Left lung (tissue), 10 donors: ENCODE measurements around the gene AP2B1. TPM values are rescaled to one million over a fixed set of nuclear protein-coding genes. Genes with fewer than 3 reads are reported as not detected.

Source experiments
- ATAC-seq: fragments of 200-7000 bp; cut with Tn5 transposase; one replicate; pipeline ENCODE4 v1.9.1; 2020; ENCODE audit warnings: moderate library complexity
- DNase-seq, 4 donors: peaks; one replicate each; pipeline ENCODE4 v3.0.0-alpha.2; 2013 to 2020
- H3K27ac ChIP-seq, 2 donors: fragments of 200-600 bp; sonication (generic) in 1 of 2; one replicate each; pipeline versions ENCODE4 v1.5.0 to v1.8.0; 2020 to 2021
- H3K27me3 ChIP-seq, 2 donors: fragments of 200-600 bp; sonication (generic) in 1 of 2; one replicate each; pipeline versions ENCODE4 v1.5.0 to v1.8.0; 2020 to 2021
- H3K36me3 ChIP-seq, 2 donors: fragments of 200-600 bp; sonication (generic) in 1 of 2; one replicate each; pipeline versions ENCODE4 v1.5.0 to v1.8.0; 2020 to 2021
- H3K4me1 ChIP-seq, 2 donors: fragments of 200-600 bp; one replicate each; pipeline ENCODE4 v1.8.0; 2021
- H3K4me3 ChIP-seq, 2 donors: fragments of 200-600 bp; sonication (generic) in 1 of 2; one replicate each; pipeline versions ENCODE4 v1.5.0 to v1.8.0; 2020 to 2021; ENCODE audit warnings: mild to moderate bottlenecking in 1 of 2
- H3K9me3 ChIP-seq, 2 donors: fragments of 200-600 bp; sonication (generic) in 1 of 2; one replicate each; pipeline versions ENCODE4 v1.5.0 to v1.8.0; 2020 to 2021
- intact Hi-C, 2 donors: fragments of 100-400 bp; cut with DNase I; formaldehyde crosslinking; loops; one replicate each; pipeline versions ENCODE4 v1.11.2 to v1.14.2; 2022
- polyA plus RNA-seq, 6 donors: library from polyadenylated mRNA; unstranded; fragments of 120-200 nt; gene quantifications; one replicate each; pipeline ENCODE4 v1.2.1, GENCODE V29; 2013; ENCODE audit not compliant: insufficient read length in 6 of 6
- total RNA-seq, 2 donors: library from RNA; stranded (reverse); fragmentation: NEBNext Ultra II Directional; extraction: Animal tissue kit (Norgen Biotek cat#: 25700); gene quantifications; one replicate each; pipeline ENCODE4 v1.2.1, GENCODE V29; 2021
- TF ChIP-seq, protein P1 (sequence below), 2 donors: fragments of 200-600 bp; sonication (generic) in 1 of 2; IDR thresholded peaks; one replicate each; pipeline versions ENCODE4 v1.5.0 to v1.8.0; 2021; ENCODE audit warnings: antibody characterized with exemption in 2 of 2
- donor health status: DM: no; HTN: yes; CAD: no.
- donor health status: DM: no; HTN: no; CAD: no.

The AP2B1 gene
- total and polyA plus RNA-seq, 8 donors = 132 to 195 (median 154) TPM

DNA sequence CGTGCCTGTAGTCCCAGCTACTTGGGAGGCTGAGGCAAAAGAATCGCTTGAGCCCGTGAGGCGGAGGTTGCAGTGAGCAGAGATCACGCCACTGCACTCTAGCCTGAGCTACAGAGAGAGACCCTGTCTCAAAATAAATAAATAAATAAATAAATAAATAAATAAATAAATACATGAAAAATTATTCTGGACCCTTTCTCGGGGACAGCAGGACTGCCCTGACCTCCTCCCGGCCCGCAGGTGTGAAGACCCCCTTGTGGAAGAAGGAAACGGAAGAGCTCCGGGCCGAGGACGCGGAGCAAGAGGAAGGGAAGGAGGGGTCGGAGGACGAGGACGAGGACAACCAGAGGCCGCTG is 176.6 kb downstream of the AP2B1 start:
- peak overlapping the region; percentile 44 to 45 for H3K4me3 ChIP-seq
- TF ChIP-seq, protein P1, sequence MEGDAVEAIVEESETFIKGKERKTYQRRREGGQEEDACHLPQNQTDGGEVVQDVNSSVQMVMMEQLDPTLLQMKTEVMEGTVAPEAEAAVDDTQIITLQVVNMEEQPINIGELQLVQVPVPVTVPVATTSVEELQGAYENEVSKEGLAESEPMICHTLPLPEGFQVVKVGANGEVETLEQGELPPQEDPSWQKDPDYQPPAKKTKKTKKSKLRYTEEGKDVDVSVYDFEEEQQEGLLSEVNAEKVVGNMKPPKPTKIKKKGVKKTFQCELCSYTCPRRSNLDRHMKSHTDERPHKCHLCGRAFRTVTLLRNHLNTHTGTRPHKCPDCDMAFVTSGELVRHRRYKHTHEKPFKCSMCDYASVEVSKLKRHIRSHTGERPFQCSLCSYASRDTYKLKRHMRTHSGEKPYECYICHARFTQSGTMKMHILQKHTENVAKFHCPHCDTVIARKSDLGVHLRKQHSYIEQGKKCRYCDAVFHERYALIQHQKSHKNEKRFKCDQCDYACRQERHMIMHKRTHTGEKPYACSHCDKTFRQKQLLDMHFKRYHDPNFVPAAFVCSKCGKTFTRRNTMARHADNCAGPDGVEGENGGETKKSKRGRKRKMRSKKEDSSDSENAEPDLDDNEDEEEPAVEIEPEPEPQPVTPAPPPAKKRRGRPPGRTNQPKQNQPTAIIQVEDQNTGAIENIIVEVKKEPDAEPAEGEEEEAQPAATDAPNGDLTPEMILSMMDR (IDR thresholded peaks at IDR 0.05) = no peak
- peaks cover 5 to 17% of the 10 kb centered on the region in 2 donors for H3K4me1 ChIP-seq
- no peak overlapping the region for H3K27ac ChIP-seq
- H3K36me3 ChIP-seq = no peaks in the 10 kb centered on the region
- DNase-seq = peak in 1 of 4 donors; percentile 41
- ATAC-seq = no peak
- no peaks in the 10 kb centered on the region for H3K9me3 ChIP-seq
- intact Hi-C loops = loop anchor here in 1 of 2 donors (2.0 kb wide), 1 partner anchor 41 kb away; no protein-coding TSS in a partner anchor
- H3K27me3 ChIP-seq = peaks cover 0 to 14% of the 10 kb centered on the region in 2 donors

DNA sequence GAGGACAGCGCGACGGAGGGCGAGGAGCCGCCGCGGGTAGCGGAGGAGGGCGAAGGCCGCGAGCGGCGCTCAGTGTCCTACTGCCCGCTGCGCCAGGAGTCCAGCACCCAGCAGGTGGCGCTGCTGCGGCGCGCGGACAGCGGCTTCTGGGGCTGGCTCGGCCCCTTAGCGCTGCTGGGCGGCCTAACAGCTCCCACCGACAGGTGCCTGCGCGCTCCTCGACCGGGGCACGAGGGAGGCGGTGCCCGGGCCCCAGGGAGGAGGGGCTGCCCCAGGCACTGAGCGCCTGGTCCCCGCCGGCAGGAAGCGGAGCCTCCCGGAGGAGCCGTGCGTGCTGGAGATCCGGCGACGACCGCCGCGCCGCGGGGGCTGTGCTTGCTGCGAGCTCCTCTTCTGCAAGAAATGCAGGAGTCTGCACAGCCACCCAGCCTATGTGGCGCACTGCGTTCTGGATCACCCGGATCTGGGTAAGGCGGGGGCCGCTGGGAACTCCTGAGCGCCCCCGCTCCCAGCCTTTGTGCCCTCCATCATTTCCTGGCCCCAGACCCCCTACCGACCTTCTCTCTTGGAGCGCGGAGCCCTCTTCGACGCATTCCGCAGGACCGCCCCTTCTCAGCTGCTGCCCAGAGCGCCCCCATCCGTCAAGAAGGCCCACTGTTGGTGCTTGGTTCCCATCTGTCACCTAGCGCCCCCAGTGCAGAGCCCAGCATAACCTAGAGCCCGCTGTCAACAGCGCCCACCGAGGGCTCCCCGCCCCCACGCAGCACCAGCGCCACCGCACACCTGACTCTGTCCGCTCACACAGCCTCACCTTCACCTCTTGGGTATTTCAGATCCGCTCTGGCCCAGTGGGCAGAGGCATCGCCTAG is 177.2 kb downstream of the AP2B1 start:
- Histone ChIP-seq H3K36me3 (no peaks in the 10 kb centered on the region), H3K4me1 (peaks cover 5 to 17% of the 10 kb centered on the region in 2 donors), H3K27ac (no peak overlapping the region), H3K9me3 (no peaks in the 10 kb centered on the region), H3K27me3 (peaks cover 0 to 14% of the 10 kb centered on the region in 2 donors), H3K4me3 (peak overlapping the region; percentile 44 to 45)
- intact Hi-C loops = loop anchor here in 1 of 2 donors (2.0 kb wide), 1 partner anchor 40 kb away; no protein-coding TSS in a partner anchor
- DNase-seq = peak; percentile 81 to 98 (median 89)
- peak; percentile 96 for ATAC-seq
- TF ChIP-seq, protein P1 (IDR thresholded peaks at IDR 0.05) = peak; percentile 88 to 97

DNA sequence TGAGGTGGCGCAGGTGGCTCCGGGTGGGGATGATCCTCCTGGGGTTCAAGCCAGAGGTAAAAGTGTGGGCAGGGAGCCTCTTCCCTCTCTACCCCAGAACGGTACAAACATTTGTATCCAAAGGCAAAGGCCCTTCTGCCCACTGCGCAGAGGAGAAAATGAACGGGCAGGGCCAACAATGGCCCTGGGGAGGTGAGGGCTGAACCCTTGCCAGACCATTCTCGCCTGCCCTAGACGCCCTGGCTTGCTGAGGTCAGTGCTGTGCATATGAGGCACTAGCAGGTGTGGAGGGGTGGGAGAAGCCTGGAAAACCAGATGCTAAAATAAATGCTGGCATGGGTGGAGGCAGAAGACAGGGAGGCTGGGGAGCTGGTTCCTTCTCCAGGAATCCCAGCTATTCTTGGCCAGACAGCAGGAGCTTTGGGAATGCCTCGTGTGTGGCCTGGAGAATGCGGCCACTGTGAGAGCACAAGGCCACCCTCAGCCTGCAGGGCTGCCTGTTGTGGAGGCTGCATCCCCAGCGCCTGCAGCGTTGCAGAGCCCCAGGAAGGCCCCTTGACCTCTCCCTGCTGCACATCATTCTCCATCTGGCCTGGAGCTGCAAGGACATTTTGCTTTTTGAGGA is 178.1 kb downstream of the AP2B1 start:
- DNase-seq (peak in 1 of 4 donors; percentile 29), ATAC-seq (no peak)
- H3K27me3 ChIP-seq = peaks cover 0 to 14% of the 10 kb centered on the region in 2 donors
- H3K9me3 ChIP-seq = no peaks in the 10 kb centered on the region
- peaks cover 5 to 17% of the 10 kb centered on the region in 2 donors for H3K4me1 ChIP-seq
- intact Hi-C loops = loop anchor here in 1 of 2 donors (2.0 kb wide), 1 partner anchor 40 kb away; no protein-coding TSS in a partner anchor
- TF ChIP-seq, protein P1 (IDR thresholded peaks at IDR 0.05) = no peak
- H3K27ac ChIP-seq = no peak overlapping the region
- no peak overlapping the region for H3K4me3 ChIP-seq
- no peaks in the 10 kb centered on the region for H3K36me3 ChIP-seq

- H3K36me3 ChIP-seq = no peaks in the 10 kb centered on the region
- intact Hi-C loops = loop anchor here in 1 of 2 donors (2.0 kb wide), 1 partner anchor 39 kb away; no protein-coding TSS in a partner anchor
- DNase-seq (no peak), ATAC-seq (no peak)
- H3K4me3 ChIP-seq = no peak overlapping the region
- TF ChIP-seq, protein P1 (IDR thresholded peaks at IDR 0.05) = no peak
- H3K4me1 ChIP-seq = peaks cover 5 to 17% of the 10 kb centered on the region in 2 donors
- H3K9me3 ChIP-seq = no peaks in the 10 kb centered on the region
- peaks cover 0 to 14% of the 10 kb centered on the region in 2 donors for H3K27me3 ChIP-seq
- H3K27ac ChIP-seq = no peak overlapping the region
Measured at GRCh38 chr17:35765756-35766488, 178.8 kb downstream of the AP2B1 start.
